HG03439 (cell line): Measurements from ENCODE around the gene MON2.
"Not testable (repeated sequence)": the region's sequence is repeated elsewhere in the genome, so short reads cannot be mapped to it uniquely, and the experiment has no call there.

ENCODE experiments used
- ATAC-seq: cut with Tn5 transposase; IDR thresholded peaks from one replicate; pipeline ENCODE4 v1.9.1; 2021; ENCODE audit warnings: mild to moderate bottlenecking, moderate library complexity; ENCODE audit not compliant: unreplicated experiment

MON2 gene

GRCh38 chr12:62469704-62470103 is 3.1 kb downstream of the MON2 start:
- ATAC-seq = no peak

- ATAC-seq = no peak
Measured at GRCh38 chr12:62471734-62472133, 5.1 kb downstream of the MON2 start.

GRCh38 chr12:62472472-62472871 is 5.8 kb downstream of the MON2 start:
- no peak for ATAC-seq

GRCh38 chr12:62481843-62482540 is 15.4 kb downstream of the MON2 start:
- ATAC-seq = no peak

GRCh38 chr12:62482769-62483168 is 16.1 kb downstream of the MON2 start:
- ATAC-seq = no peak

GRCh38 chr12:62484233-62484632 is 17.6 kb downstream of the MON2 start:
- no peak for ATAC-seq

GRCh38 chr12:62505786-62506185 is 39.2 kb downstream of the MON2 start:
- no peak for ATAC-seq

GRCh38 chr12:62512901-62513300 is 46.3 kb downstream of the MON2 start:
- no peak for ATAC-seq

- not testable (repeated sequence) for ATAC-seq
Measured at GRCh38 chr12:62514080-62514479, 47.5 kb downstream of the MON2 start.

- no peak for ATAC-seq
Measured at GRCh38 chr12:62516927-62517326, 50.3 kb downstream of the MON2 start.

- no peak for ATAC-seq
Measured at GRCh38 chr12:62517887-62518286, 51.3 kb downstream of the MON2 start.

GRCh38 chr12:62519043-62519442 is 52.4 kb downstream of the MON2 start:
- no peak for ATAC-seq

GRCh38 chr12:62520361-62520760 is 53.7 kb downstream of the MON2 start:
- no peak for ATAC-seq

GRCh38 chr12:62522984-62523383 is 56.4 kb downstream of the MON2 start:
- peak; percentile 53 for ATAC-seq

GRCh38 chr12:62523619-62524018 is 57.0 kb downstream of the MON2 start:
- ATAC-seq = no peak

- ATAC-seq = no peak
Measured at GRCh38 chr12:62525271-62525670, 58.6 kb downstream of the MON2 start.

- no peak for ATAC-seq
Measured at GRCh38 chr12:62530596-62530995, 64.0 kb downstream of the MON2 start.

- no peak for ATAC-seq
Measured at GRCh38 chr12:62532333-62532732, 65.7 kb downstream of the MON2 start.

- no peak for ATAC-seq
Measured at GRCh38 chr12:62533087-62533754, 66.6 kb downstream of the MON2 start.

GRCh38 chr12:62533755-62534107 is 67.1 kb downstream of the MON2 start:
- no peak for ATAC-seq

GRCh38 chr12:62536546-62536945 is 69.9 kb downstream of the MON2 start:
- ATAC-seq = no peak

GRCh38 chr12:62537551-62537950 is 70.9 kb downstream of the MON2 start:
- ATAC-seq = no peak

- ATAC-seq = no peak
Measured at GRCh38 chr12:62540354-62540753, 73.7 kb downstream of the MON2 start.
